Measurements from ENCODE around the gene HBS1L. TPM values are rescaled to one million over a fixed set of nuclear protein-coding genes. Genes with fewer than 3 reads are reported as not detected.
A peak's percentile ranks its signal among the peaks of the same experiment; 100 is the strongest.

Gene HBS1L
- total RNA-seq, 1 donor from 2014 or later = 93.4 TPM

DNA sequence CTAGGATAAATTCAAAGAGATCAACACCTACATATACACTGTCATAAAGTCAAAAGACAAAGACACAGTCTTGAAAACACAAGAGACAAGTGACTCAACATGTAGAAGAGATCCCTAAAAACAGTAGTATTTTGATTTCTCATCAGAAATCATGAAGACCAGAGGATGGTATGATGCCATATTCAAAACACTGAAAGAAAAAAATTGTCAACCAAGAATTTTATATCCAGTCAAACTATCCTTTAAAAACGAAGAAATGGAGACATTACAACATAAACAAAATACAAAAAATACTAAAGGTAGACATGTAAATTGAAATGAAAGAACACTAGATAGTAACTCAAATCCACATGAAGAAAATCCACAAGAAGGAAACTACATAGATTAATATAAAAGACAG lies 27.3 kb upstream of the HBS1L start:
- no peak for DNase-seq
- Mint-ChIP-seq H3K27ac (ENCODE audit: unreplicated experiment) (no peak overlapping the region), H3K4me3 (ENCODE audit: unreplicated experiment) (no peak overlapping the region), H3K9me3 (ENCODE audit: unreplicated experiment) (no peaks in the 10 kb centered on the region), H3K27me3 (ENCODE audit: unreplicated experiment) (no peaks in the 10 kb centered on the region), H3K4me1 (ENCODE audit: low read depth, unreplicated experiment) (no peaks in the 10 kb centered on the region), H3K36me3 (ENCODE audit: unreplicated experiment) (no peaks in the 10 kb centered on the region)
- no peak for TF ChIP-seq CTCF (IDR thresholded peaks at IDR 0.05; ENCODE audit: partially characterized antibody, unreplicated experiment)

DNA sequence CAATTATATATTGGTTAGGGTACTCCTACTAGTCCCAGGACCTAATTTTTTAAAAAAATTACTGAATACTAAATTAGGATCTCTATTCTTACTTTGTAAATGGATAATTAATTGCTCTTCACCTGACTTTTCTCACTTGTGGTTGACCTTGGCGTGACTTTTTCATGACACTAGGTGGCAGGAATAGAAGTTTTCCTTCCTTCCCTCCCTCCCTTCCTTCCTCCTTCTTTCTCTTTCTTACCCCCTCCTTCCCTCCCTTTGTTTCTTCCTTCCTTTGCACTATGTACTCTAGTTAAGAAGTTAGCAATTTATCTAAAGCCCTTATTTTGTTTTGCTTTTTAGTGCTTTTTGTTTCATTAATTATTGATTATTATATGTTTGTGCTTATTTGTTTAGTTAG lies 20.4 kb upstream of the HBS1L start:
- Mint-ChIP-seq H3K27ac (ENCODE audit: unreplicated experiment) (no peak overlapping the region), H3K4me1 (ENCODE audit: low read depth, unreplicated experiment) (no peaks in the 10 kb centered on the region), H3K9me3 (ENCODE audit: unreplicated experiment) (no peaks in the 10 kb centered on the region), H3K4me3 (ENCODE audit: unreplicated experiment) (no peak overlapping the region), H3K36me3 (ENCODE audit: unreplicated experiment) (no peaks in the 10 kb centered on the region), H3K27me3 (ENCODE audit: unreplicated experiment) (no peaks in the 10 kb centered on the region)
- no peak for DNase-seq
- peak; percentile 25 for TF ChIP-seq CTCF (IDR thresholded peaks at IDR 0.05; ENCODE audit: partially characterized antibody, unreplicated experiment)

DNA sequence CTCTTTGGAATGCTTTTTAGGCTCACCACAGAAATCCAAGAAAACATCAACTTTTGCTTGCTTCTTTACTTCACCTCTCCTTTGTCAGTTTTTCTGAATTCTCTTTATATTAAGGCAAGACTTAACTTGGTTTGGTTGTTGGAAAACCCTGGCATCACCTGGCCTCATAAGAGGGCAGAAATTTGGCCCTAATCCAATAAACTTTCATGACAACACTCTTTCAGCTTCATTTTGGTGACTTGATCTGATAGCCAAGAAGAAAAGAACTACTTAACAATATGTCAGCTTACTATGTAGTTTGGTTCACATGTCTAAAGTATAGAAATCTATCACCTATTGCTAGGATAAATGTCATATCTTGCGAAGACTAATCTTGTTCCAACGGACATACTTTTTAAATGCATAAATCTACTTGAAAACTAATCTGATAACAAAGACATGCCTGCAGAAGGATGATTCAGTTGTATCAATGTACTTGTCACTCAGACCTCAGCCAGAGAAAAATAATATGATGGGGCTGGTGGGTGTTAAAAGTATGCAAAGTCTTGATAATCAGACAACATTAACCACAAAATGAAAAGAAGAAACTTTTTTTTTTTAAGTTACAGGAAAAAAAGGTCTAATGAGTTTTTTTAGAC lies 19.3 kb upstream of the HBS1L start:
- H3K9me3 Mint-ChIP-seq (ENCODE audit: unreplicated experiment) = no peaks in the 10 kb centered on the region
- TF ChIP-seq CTCF (IDR thresholded peaks at IDR 0.05; ENCODE audit: partially characterized antibody, unreplicated experiment) = no peak
- H3K27me3 Mint-ChIP-seq (ENCODE audit: unreplicated experiment) = no peaks in the 10 kb centered on the region
- DNase-seq = no peak
- no peak overlapping the region for H3K27ac Mint-ChIP-seq (ENCODE audit: unreplicated experiment)
- H3K4me3 Mint-ChIP-seq (ENCODE audit: unreplicated experiment) = no peak overlapping the region
- no peaks in the 10 kb centered on the region for H3K4me1 Mint-ChIP-seq (ENCODE audit: low read depth, unreplicated experiment)
- H3K36me3 Mint-ChIP-seq (ENCODE audit: unreplicated experiment) = no peaks in the 10 kb centered on the region

DNA sequence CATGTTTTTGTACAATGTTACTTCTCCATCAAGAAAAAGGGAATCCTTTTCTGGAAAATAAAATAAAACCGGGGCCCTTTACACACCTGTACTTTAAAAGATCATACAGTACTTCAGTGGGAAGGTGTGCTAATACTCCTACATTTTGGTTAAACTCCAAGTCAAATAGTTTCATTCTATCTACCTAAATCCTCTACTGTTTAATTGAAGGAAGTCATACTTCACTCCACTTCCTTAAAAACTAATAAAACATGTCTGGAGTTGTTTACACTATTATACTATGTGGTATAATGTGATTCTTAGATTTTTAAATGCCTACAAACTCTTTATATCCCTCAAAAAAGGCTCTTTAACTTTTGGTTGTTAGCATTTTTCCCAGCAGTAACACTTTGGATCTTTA lies 18.6 kb upstream of the HBS1L start:
- no peaks in the 10 kb centered on the region for H3K36me3 Mint-ChIP-seq (ENCODE audit: unreplicated experiment)
- H3K9me3 Mint-ChIP-seq (ENCODE audit: unreplicated experiment) = no peaks in the 10 kb centered on the region
- DNase-seq = no peak
- no peak overlapping the region for H3K4me3 Mint-ChIP-seq (ENCODE audit: unreplicated experiment)
- TF ChIP-seq CTCF (IDR thresholded peaks at IDR 0.05; ENCODE audit: partially characterized antibody, unreplicated experiment) = no peak
- H3K27ac Mint-ChIP-seq (ENCODE audit: unreplicated experiment) = no peak overlapping the region
- no peaks in the 10 kb centered on the region for H3K4me1 Mint-ChIP-seq (ENCODE audit: low read depth, unreplicated experiment)
- no peaks in the 10 kb centered on the region for H3K27me3 Mint-ChIP-seq (ENCODE audit: unreplicated experiment)

DNA sequence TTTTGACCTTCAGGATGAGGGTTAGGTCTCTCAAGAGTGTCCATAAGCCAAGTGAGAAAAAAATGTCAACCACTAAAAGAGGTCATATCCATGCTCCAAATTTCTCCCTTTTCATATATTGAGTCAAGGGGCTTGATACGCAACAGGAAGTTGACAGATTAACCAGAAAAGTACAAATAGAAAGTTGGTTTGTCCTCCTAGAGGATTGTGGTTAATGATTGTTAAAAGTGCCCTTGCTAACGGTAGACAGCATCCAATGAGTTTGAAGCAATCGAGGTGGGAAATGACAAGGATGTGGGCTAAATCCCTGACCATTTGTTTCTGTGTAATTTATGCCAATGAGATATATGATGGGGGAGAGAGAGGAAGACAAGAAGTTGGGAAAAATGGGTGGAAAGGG lies 18.1 kb upstream of the HBS1L start:
- Mint-ChIP-seq H3K9me3 (ENCODE audit: unreplicated experiment) (no peaks in the 10 kb centered on the region), H3K4me3 (ENCODE audit: unreplicated experiment) (no peak overlapping the region), H3K4me1 (ENCODE audit: low read depth, unreplicated experiment) (no peaks in the 10 kb centered on the region), H3K27ac (ENCODE audit: unreplicated experiment) (no peak overlapping the region), H3K27me3 (ENCODE audit: unreplicated experiment) (no peaks in the 10 kb centered on the region), H3K36me3 (ENCODE audit: unreplicated experiment) (no peaks in the 10 kb centered on the region)
- no peak for DNase-seq
- no peak for TF ChIP-seq CTCF (IDR thresholded peaks at IDR 0.05; ENCODE audit: partially characterized antibody, unreplicated experiment)

All from glutamatergic neuron (in vitro differentiated cells).